RWPE1 (cell line): Measurements from ENCODE around the gene SYT6.

ENCODE experiments used
- CTCF ChIA-PET: fragments of 350-600 bp; sonication (Branson Sonifier 250); formaldehyde crosslinking; extraction: SDS; loops from one replicate; lab custom pipeline; 2021; lab: Yijun Ruan, JAX
- POLR2A ChIA-PET: fragments of 400-600 bp; formaldehyde crosslinking; extraction: SDS; loops from one replicate; lab custom pipeline; 2020; ENCODE audit warnings: antibody characterized with exemption; ENCODE audit not compliant: low non-redundant PET; lab: Yijun Ruan, JAX
- DNase-seq: peaks from one replicate; pipeline ENCODE4 v3.0.0; 2012; ENCODE audit warnings: low spot score
- H3K27ac ChIP-seq: fragments of 450-650 bp; 2 replicates; pipeline ENCODE4 v1.5.1; 2017
- TF ChIP-seq, protein P1 (sequence below): fragments of 450-650 bp; conservative IDR thresholded peaks from 2 replicates; pipeline ENCODE4 v1.5.1; 2017; ENCODE audit warnings: low read depth, mild to moderate bottlenecking

SYT6 gene

DNA sequence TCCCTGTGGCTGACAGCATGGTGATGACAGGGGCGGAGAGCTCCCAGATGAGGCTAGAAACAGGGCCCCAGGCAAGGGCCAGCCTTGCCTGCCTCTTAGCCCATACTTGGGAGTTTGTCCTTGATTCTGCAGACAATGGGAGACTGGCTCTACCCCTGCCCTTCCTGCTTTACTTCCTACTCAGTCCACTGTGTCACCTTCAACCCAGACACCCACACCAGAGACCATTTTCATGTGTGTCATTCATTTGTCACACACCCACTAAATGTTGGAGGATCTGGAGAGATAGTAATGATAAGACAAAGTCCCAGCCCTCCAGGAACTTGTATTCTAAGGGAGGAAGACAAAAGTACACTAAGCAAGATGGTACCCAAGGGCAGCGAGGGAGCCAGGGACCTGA lies 43.7 kb downstream of the SYT6 start:
- TF ChIP-seq, protein P1, sequence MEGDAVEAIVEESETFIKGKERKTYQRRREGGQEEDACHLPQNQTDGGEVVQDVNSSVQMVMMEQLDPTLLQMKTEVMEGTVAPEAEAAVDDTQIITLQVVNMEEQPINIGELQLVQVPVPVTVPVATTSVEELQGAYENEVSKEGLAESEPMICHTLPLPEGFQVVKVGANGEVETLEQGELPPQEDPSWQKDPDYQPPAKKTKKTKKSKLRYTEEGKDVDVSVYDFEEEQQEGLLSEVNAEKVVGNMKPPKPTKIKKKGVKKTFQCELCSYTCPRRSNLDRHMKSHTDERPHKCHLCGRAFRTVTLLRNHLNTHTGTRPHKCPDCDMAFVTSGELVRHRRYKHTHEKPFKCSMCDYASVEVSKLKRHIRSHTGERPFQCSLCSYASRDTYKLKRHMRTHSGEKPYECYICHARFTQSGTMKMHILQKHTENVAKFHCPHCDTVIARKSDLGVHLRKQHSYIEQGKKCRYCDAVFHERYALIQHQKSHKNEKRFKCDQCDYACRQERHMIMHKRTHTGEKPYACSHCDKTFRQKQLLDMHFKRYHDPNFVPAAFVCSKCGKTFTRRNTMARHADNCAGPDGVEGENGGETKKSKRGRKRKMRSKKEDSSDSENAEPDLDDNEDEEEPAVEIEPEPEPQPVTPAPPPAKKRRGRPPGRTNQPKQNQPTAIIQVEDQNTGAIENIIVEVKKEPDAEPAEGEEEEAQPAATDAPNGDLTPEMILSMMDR: no peak
- ChIA-PET POLR2A (no interaction called here), CTCF (no interaction called here)
- no peak overlapping the region for H3K27ac ChIP-seq
- DNase-seq: no peak

DNA sequence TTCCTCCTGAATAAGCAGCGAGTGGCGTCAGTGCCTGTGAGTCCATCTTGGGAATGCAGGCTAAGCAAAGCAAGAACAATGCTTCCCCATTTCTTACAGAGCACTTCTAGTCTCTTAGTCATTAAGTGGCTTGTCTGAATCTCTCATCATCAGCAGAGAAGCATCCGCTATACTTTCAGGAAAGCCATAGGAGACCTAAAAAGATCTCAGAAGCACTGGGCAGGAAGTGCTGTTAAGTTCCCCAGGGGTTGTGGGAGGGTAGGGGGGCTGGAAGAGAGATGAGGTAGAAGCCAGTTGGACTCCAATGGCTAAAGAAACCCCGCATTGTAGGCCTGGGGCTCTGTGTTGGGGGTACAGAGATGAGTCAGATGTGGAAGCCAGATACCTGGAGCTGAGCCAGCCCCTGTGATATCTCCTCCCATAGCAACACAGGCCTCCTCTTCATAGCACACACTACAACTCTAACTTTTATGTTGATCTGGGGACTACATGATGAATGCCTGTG lies 44.9 kb downstream of the SYT6 start:
- H3K27ac ChIP-seq: no peak overlapping the region
- TF ChIP-seq, protein P1: no peak
- no peak for DNase-seq
- ChIA-PET POLR2A (no interaction called here), CTCF (no interaction called here)

DNA sequence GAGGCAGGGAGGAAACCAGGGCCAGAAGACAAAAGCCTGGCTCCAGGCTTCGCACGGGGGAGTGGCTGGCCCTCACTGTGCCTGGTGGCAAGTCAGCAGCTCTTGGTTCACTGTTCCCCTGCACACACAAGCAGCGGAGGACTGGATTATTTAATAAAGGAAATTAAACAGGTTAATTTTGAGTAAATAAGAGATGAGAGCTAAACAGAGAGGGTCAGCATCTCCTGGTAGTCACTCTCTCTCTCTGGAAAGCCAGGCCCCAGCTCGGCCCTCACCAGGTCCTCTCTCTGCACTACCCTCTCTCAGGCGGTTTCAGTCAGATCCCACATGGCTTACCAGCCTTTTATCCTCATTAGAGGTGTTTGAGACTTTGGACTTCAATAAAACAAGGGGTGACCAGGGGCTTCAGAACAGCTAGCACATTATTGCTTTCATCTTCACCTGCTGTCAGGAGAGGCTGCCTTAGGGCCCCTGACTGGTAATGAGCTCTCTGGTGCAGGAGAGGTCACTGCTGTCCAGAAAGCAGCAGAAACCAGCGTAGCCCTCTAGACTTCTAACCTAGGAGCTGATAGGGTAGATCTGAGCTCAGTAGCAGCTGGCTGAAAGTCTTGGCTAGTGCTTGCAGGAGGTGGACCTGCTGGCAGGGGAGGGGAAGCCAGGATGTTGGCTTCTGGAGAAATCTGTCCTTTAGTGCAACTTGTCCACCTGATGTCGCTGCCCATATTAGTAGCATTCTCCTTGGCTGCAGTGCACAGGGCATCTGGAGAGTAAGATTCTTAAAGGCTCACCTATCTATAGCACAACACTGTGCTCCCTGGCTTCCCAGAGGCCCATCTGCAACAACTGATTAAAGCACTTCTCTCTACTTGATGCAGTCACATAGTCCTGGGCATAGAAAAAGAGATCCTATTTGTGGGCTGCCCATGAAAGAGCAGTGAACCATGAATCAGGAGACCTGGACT lies 45.9 kb downstream of the SYT6 start:
- TF ChIP-seq, protein P1: no peak
- POLR2A ChIA-PET: no interaction called here
- no peak for DNase-seq
- CTCF ChIA-PET: interaction anchor here (0.5 kb wide), 1 partner anchor 1072 kb away, joined by 3 read pairs; no protein-coding TSS in a partner anchor
- no peak overlapping the region for H3K27ac ChIP-seq

DNA sequence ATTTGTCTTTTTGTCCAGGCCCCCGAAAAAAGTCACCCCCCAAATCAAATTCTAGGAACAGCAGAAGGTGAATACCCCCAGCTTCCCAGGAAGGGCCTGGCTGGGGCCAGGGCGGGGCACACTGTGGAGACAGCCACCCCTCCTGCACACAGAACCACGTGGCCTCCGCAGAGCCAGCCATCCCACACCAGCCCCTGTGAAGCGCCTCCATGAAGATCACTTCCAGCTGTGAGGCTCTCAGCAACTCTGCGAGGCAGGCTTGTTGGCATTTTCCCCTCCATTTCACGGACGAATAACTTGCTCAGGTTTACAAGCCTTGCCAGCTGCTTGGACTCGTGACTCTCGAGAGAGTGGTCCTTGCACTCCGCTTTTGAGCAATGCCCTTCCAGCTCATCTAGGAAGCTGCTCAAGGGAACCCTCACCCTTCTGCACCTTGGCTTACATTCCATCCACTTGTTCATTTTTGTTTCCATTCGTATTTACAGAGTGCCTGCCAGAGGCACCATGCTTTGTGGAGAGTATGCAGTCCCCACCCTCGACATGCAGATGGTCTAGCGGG lies 48.2 kb downstream of the SYT6 start:
- H3K27ac ChIP-seq: no peak overlapping the region
- ChIA-PET CTCF (interaction anchor here (0.6 to 1.3 kb wide), 2 partner anchors 14 to 984 kb away, joined by 3 read pairs; partner anchors contain the start of gene TSPAN2), POLR2A (no interaction called here)
- no peak for DNase-seq
- TF ChIP-seq, protein P1: no peak

DNA sequence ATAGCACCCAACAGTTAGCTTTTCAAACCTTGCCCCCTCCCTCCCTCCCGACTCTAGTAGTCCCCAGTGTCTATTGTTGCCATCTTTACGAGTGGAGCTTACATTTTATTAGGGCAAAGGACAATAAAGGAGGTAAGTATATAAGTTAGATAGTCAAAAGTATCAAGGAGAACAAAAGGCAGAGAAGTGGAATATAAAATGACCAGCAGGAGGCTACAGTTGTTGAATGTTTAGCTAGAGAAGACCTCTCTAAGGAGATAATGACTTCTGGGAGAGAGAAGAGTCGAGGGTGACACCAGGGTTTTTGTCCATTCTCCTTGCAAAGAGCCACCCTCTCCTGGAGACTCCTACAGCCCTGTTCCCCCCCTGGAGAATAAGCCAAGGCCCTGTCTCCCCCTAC lies 48.7 kb downstream of the SYT6 start:
- ChIA-PET CTCF (interaction anchor here (0.6 to 1.3 kb wide), 2 partner anchors 13 to 985 kb away, joined by 3 read pairs; partner anchors contain the start of gene TSPAN2), POLR2A (no interaction called here)
- DNase-seq: no peak
- H3K27ac ChIP-seq: no peak overlapping the region
- TF ChIP-seq, protein P1: no peak

DNA sequence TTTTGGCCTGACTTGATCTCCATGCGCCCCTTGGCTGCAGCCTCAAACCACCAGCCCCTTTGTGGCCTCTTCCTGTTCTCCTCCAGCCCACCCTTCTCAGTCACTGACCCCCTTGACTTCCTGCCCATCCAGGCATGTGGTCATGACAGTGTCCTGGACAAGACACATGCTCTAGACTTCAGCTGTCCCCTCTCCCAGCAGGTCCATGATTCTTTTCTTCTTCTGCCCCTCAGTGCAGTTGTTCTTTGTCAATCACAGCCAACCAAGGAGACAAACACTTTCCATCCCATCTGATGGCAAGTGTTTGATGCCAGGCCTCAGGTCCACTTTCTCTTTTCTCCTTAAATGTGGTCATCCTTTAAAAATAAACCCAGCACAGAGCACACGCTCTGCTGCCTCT lies 49.7 kb downstream of the SYT6 start:
- H3K27ac ChIP-seq: no peak overlapping the region
- DNase-seq: no peak
- TF ChIP-seq, protein P1: no peak
- ChIA-PET POLR2A (no interaction called here), CTCF (no interaction called here)
